Hepatocyte (in vitro differentiated cells): ENCODE results near the gene RFTN1. TPM values are rescaled to one million over a fixed set of nuclear protein-coding genes. Genes with fewer than 3 reads are reported as not detected.

ENCODE experiments used
- DNase-seq: peaks from one replicate; pipeline ENCODE4 v3.0.0-alpha.2; 2016; ENCODE audit warnings: low spot score
- H2AFZ ChIP-seq: fragments of 200-600 bp; sonication (generic); 2 replicates; pipeline ENCODE4 v1.6.0; 2016; ENCODE audit warnings: antibody characterized with exemption, mild to moderate bottlenecking
- H3K27ac ChIP-seq: fragments of 200-600 bp; sonication (generic); 2 replicates; pipeline ENCODE4 v1.5.1; 2016; ENCODE audit warnings: mild to moderate bottlenecking
- H3K27me3 ChIP-seq: fragments of 200-600 bp; sonication (generic); 2 replicates; pipeline ENCODE4 v1.6.1; 2016
- H3K36me3 ChIP-seq: fragments of 200-600 bp; sonication (generic); replicated peaks from 2 replicates; pipeline ENCODE4 v1.5.1; 2016; ENCODE audit warnings: low read depth; ENCODE audit not compliant: insufficient read depth
- H3K4me1 ChIP-seq: fragments of 200-600 bp; sonication (generic); 2 replicates; pipeline ENCODE4 v1.5.1; 2016; ENCODE audit warnings: mild to moderate bottlenecking, moderate library complexity; ENCODE audit not compliant: insufficient read depth
- H3K4me2 ChIP-seq: fragments of 200-600 bp; sonication (generic); 2 replicates; pipeline ENCODE4 v1.6.0; 2016
- H3K4me3 ChIP-seq: fragments of 200-600 bp; sonication (generic); 2 replicates; pipeline ENCODE4 v1.5.1; 2016; ENCODE audit warnings: mild to moderate bottlenecking
- H3K79me2 ChIP-seq: fragments of 200-600 bp; sonication (generic); 2 replicates; pipeline ENCODE4 v1.6.0; 2017; ENCODE audit warnings: mild to moderate bottlenecking
- H3K9me2 ChIP-seq: fragments of 200-600 bp; sonication (generic); replicated peaks from 2 replicates; pipeline ENCODE4 v1.6.0; 2017; ENCODE audit warnings: mild to moderate bottlenecking; ENCODE audit not compliant: insufficient read depth
- H3K9me3 ChIP-seq: fragments of 200-600 bp; sonication (generic); 2 replicates; pipeline ENCODE4 v1.5.1; 2016; ENCODE audit warnings: low read depth, mild to moderate bottlenecking
- H4K20me1 ChIP-seq: fragments of 200-600 bp; sonication (generic); 2 replicates; pipeline ENCODE4 v1.6.0; 2016; ENCODE audit warnings: mild to moderate bottlenecking; ENCODE audit not compliant: insufficient read depth, poor library complexity, severe bottlenecking
- EZH2 ChIP-seq: fragments of 200-600 bp; sonication (generic); IDR thresholded peaks from 2 replicates; pipeline ENCODE4 v1.6.1; 2016; ENCODE audit warnings: antibody characterized with exemption, mild to moderate bottlenecking, borderline replicate concordance
- EZH2phosphoT487 ChIP-seq: fragments of 200-600 bp; sonication (generic); IDR thresholded peaks from one replicate; pipeline ENCODE4 v1.6.1; 2018; ENCODE audit warnings: antibody characterized with exemption, mild to moderate bottlenecking, low read depth, moderate library complexity; ENCODE audit not compliant: unreplicated experiment, severe bottlenecking
- WGBS: methylation state at CpG from one replicate; pipeline ENCODE4 v1.1.6; 2016; ENCODE audit warnings: low lambda C conversion rate; ENCODE audit errors: missing lambda C conversion rate; 5-methylcytosine and 5-hydroxymethylcytosine counted together
- polyA plus RNA-seq: library from polyadenylated mRNA; unstranded; fragments of >200 nt; fragmentation: Nextera tagmentation; extraction: Ambion mirVana; gene quantifications from 2 replicates; pipeline ENCODE4 v1.2.1, GENCODE V29; 2016
- total RNA-seq: library from RNA; depleted of rRNA; stranded (reverse); fragments of >200 nt; gene quantifications from 2 replicates; pipeline ENCODE4 v1.2.3, GENCODE V29; 2014
- TF ChIP-seq, protein P1 (sequence below): fragments of 200-600 bp; sonication (generic); IDR thresholded peaks from 2 replicates; pipeline ENCODE4 v1.5.1; 2016; ENCODE audit warnings: antibody characterized with exemption, mild to moderate bottlenecking; ENCODE audit not compliant: poor library complexity

The RFTN1 gene
- total and polyA plus RNA-seq, 2 experiments from 2014 or later, result 10.0 to 14.9 TPM

DNA sequence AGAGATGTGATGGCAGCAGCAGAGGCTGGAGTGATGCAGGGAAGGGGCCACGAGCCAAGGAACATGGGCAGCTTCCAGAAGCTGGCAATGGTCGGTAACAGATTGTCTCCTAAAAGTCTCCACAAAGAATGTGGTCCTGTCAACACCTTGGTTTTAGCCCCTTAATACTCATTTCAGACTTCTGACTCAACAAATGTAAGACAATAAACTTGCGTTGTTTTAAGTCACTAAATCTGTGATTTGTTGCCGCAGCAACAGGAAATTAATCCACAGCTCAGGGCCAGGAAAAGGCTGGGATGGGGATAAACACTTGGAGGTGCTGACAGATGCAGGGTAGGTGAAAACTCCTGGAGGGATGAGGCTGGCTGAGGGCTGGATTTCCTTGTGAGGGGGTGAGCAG, 178.6 kb downstream of the RFTN1 start:
- H3K9me2 ChIP-seq, result no peaks in the 10 kb centered on the region
- TF ChIP-seq EZH2, result no peak
- TF ChIP-seq EZH2phosphoT487, result no peak
- TF ChIP-seq, protein P1, sequence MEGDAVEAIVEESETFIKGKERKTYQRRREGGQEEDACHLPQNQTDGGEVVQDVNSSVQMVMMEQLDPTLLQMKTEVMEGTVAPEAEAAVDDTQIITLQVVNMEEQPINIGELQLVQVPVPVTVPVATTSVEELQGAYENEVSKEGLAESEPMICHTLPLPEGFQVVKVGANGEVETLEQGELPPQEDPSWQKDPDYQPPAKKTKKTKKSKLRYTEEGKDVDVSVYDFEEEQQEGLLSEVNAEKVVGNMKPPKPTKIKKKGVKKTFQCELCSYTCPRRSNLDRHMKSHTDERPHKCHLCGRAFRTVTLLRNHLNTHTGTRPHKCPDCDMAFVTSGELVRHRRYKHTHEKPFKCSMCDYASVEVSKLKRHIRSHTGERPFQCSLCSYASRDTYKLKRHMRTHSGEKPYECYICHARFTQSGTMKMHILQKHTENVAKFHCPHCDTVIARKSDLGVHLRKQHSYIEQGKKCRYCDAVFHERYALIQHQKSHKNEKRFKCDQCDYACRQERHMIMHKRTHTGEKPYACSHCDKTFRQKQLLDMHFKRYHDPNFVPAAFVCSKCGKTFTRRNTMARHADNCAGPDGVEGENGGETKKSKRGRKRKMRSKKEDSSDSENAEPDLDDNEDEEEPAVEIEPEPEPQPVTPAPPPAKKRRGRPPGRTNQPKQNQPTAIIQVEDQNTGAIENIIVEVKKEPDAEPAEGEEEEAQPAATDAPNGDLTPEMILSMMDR, result no peak

DNA sequence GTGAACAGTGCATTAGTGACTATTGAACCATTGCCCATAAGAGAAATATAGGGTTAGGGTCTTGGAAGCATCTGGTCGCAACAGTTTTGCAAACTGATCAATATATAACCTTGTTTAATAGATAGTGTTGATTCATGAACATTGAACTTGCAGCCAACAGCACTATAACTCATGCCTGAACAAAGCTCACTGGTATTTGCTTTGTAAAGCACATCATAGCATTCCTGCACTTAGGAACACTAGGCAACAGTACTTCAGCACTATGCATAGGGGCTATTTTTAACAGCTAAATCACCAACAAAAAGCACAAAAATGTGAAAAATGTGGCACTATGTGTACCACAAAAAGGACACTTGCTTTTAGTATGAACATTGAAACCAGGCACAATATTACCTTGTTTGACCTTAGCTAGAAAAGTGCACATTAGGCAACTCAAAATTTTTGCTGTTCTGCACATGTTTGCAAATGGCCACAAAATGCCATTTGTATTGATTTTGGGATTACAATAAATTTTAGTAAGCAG, 180.5 kb downstream of the RFTN1 start:
- H3K9me2 ChIP-seq, result no peaks in the 10 kb centered on the region
- 86% methylated on average over 1 of the region's 1 CpG for WGBS
- H3K4me3 ChIP-seq, result no peak overlapping the region
- no peaks in the 10 kb centered on the region for H4K20me1 ChIP-seq
- no peaks in the 10 kb centered on the region for H3K27me3 ChIP-seq
- DNase-seq, result no peak
- no peak for TF ChIP-seq EZH2
- TF ChIP-seq EZH2phosphoT487, result no peak
- TF ChIP-seq, protein P1, result no peak
- H3K4me2 ChIP-seq, result no peak overlapping the region
- no peaks in the 10 kb centered on the region for H3K36me3 ChIP-seq
- no peak overlapping the region for H3K27ac ChIP-seq
- no peaks in the 10 kb centered on the region for H3K4me1 ChIP-seq
- H3K9me3 ChIP-seq, result peaks cover 6% of the 10 kb centered on the region
- no peaks in the 10 kb centered on the region for H3K79me2 ChIP-seq
- H2AFZ ChIP-seq, result no peak overlapping the region

More for the DNA sequence above, 178.6 kb downstream of the RFTN1 start:
- no peaks in the 10 kb centered on the region for H4K20me1 ChIP-seq
- H3K36me3 ChIP-seq, result no peaks in the 10 kb centered on the region
- no peak overlapping the region for H3K4me3 ChIP-seq
- no peaks in the 10 kb centered on the region for H3K79me2 ChIP-seq
- no peaks in the 10 kb centered on the region for H3K27me3 ChIP-seq
- peaks cover 6% of the 10 kb centered on the region for H3K9me3 ChIP-seq
- no peak overlapping the region for H2AFZ ChIP-seq
- H3K27ac ChIP-seq, result no peak overlapping the region
- DNase-seq, result no peak
- H3K4me2 ChIP-seq, result no peak overlapping the region
- 61% methylated on average over 4 of the region's 4 CpGs for WGBS
- H3K4me1 ChIP-seq, result no peaks in the 10 kb centered on the region

GRCh38 chr3:16331319-16331883, 182.1 kb downstream of the RFTN1 start:
- Histone ChIP-seq H3K27ac (no peak overlapping the region), H3K4me1 (no peaks in the 10 kb centered on the region), H3K4me2 (no peak overlapping the region), H3K9me3 (peaks cover 6% of the 10 kb centered on the region), H3K36me3 (no peaks in the 10 kb centered on the region), H3K27me3 (no peaks in the 10 kb centered on the region), H2AFZ (no peak overlapping the region), H3K4me3 (no peak overlapping the region), H3K9me2 (no peaks in the 10 kb centered on the region), H4K20me1 (no peaks in the 10 kb centered on the region), H3K79me2 (no peaks in the 10 kb centered on the region)
- WGBS, result 97% methylated on average over 3 of the region's 3 CpGs
- DNase-seq, result no peak
- TF ChIP-seq EZH2phosphoT487 (no peak), EZH2 (no peak)
- TF ChIP-seq, protein P1, result no peak
